Dermis blood vessel endothelial cell (primary cell): ENCODE measurements around the gene CDRT4. TPM values are rescaled to one million over a fixed set of nuclear protein-coding genes. Genes with fewer than 3 reads are reported as not detected.

Experiments used
- DNase-seq: peaks from one replicate; pipeline ENCODE4 v3.0.0; 2010
- total RNA-seq: library from RNA; depleted of rRNA; stranded (reverse); fragments of >200 nt; gene quantifications from 2 replicates; pipeline ENCODE4 v1.2.3, GENCODE V29; 2014

CDRT4 gene
- total RNA-seq, 1 donor from 2014 or later, result 1.9 TPM

DNA sequence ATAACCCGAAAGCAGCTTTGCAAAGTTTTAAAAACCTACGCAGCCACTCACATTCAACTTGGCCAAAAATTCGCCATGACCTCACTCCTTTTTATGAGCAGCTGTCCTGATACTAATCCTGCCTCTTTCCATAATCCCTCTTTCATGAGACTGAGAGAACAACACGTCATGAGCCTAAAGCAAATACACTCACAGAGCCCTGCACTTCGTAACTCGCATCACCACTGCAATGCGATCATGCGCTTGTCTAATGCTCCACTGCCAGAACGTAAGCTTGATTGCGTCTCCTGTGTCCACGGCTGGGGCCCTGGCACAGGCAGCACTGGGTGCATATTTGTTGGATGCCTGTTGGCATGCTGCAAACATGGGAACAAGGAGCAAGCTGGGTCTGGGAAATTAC is 36.2 kb downstream of the CDRT4 start:
- DNase-seq, result no peak

DNA sequence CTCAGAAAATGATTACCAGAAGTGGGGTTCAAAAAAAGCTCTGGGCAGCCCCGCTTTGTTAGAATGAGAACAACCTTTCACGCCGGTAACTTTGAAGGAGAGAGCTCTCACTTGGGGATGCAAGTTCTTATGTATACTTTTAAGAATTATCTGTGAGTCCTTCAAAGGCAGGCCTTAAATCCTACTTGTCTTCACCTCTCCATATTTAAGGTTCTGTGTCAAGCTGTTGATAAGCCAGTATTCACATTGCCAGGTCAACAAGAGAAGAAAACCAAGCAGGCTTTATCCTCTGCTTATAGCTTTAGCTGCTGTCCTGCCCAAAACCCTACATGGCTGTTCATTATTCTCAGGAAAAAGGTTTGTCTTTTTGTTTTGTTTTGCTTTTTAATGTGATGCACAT is 42.9 kb downstream of the CDRT4 start:
- no peak for DNase-seq

DNA sequence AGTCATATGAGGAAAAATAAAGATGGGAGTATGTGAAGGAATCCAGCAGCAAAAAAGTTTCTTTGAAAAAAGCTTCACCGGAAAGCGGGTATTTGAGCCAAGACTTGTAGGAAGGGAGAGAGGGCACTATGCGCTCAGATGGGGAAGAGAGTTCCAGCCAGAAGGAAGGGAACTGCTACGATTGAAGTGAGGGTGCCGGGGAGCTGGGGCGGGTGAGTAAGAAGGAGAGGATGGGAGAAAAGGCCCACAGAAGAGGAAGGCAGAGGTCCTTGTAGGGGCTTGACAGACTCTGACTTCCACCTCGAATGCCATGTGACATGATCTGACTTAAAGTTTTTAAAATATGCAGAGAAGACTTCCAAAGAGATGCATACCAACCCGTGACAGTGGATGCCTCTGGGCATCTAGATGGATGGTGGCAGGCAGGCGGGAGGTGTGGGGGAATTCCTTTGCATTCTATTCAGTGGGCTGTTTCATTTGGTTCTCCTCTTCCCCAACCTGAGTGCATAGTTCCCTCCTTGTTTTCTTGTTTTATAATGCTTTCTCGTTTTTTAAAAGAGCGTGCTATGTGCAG is 44.9 kb downstream of the CDRT4 start:
- DNase-seq, result no peak

DNA sequence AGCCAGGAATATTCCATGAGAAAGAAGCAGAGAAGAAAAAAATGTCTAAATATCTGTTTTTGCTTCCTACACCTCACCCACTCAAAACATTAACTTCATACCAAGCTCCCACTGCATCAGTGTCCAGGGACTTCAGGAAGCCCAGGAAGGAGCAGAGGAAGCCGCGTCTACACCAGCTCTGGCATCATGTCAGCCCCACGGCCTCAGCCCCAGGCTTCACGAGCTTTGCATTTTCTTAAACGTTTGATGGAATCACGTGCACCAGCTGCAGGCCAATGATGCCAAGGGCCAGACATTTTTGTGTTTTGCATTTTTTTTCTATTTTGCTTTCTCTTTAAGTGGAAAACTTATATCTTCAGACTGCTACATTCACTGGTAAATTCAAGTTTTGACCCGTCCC is 48.6 kb downstream of the CDRT4 start:
- no peak for DNase-seq

DNA sequence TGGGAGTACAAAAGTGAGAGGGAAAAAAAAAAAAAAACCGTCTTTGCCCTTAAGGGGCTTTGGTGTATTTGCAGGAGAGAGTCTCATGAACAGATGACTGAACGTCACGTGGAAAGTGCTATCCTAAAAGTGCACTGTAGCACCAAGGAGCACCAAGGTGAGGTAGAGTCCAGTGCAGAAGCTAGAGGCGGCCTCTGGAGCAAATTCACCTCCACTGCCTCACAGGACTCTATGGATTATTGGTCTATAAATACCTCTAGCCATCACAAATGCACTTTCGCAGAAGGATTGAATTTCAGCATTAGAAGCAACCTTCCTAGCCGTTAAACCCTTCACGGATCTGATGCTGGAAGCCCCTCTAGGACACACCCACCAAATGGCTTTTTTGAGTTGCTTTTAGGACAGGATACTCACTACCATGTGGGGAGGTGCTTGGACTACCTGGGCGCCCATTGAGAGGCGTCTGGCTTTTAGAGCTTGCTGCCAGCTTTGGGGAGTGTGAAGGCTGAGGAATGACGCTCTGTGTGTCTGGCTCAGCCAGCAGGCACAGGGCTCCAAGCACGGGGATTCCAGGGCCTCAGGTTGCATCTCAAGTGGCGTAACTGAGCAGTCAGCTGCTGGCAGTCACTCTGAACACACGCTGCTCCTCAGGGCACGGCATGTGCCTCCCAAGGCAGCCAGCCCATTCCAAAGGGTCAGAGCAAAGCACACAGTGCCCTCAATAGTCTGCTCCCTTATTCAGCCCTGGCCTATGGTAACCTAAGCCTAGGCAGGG is 52.7 kb downstream of the CDRT4 start:
- no peak for DNase-seq

DNA sequence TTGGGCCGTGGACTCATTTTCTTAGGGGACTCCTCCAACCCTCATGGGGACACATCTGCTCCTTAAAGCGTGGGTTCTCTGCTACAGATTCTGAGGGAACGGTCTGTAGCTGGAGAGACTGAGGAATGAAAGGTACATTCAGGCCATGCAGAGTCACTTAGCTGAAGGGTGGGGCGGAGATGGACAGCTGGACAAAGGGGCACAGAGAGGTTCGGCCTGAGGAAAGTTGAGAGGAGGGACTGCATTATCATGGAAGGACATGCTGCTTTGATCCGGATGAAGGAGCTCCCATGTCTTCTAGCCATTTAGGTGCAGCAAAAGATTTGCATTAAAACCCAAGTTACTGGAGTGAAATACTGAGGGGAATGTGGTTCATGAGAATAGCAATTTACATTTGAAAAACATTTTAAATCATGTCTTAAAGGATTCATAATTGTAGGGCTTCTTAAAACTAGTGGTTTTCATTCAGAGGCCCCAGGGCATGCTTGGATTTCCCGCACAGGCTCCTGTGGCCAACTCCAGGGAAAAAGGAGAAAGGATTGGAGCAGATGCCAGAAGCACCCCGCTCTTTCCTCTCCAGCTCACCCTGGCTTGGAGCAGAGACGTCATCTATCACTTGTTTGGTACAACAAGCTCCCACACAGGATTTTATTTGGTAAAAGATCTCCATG is 54.2 kb downstream of the CDRT4 start:
- DNase-seq, result no peak

DNA sequence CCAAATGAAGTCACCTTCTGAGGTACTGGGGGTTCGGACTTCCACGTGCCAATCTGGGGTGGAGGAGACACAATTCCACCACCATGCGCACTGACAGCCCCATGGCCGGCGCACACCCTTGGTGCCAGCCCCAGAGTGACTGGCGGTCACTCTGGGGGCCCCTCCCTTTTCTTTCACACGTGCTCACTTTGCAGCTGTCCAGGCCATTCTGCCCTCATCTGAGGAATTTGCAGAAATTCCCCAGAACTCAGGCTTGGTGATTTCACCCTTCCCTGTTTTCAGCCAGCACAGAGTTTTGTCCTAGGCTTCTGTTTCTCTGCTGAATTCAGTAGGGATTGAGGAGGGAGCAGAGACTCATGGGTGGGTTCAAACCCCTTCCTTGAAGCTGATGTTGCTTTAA is 54.8 kb downstream of the CDRT4 start:
- no peak for DNase-seq

DNA sequence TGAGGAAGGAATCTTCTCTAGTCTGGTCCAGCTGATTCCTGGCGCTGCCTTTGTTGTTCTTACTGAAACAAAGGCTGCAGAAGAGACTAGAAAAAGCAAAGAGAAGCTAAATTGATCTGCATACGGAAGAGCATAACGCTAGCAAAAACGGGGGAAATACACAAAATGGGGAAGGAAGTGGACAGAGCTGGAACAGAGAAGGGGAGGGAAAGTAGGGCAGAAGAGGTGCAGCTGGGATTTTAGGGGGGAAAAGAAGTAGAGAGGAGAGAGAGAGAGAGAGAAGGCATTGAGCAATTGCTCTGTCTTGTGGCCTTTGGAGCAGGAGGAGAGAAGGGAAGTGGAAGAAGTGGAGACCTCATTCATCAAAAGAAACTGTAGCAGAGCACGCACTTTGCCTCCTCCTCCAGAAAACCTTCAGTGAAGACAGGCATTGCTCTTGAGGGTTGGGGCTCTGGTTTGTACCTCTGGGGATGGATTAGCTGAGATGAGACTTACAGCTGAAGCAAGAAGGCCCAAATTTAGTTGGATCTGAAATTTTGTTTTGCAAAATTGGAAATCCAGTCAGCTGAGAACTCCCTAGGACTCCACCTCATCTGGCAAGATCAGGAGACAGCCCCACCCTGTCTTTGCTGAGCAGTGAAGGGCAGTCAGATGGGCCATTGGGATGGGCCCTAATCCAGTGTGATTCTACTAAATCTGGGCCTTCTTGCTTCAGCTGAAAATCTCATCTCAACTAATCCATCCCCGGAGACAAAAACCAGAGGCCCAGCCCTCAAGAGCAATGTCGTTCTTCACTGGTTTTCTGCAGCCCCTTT is 55.8 kb downstream of the CDRT4 start:
- DNase-seq, result no peak

DNA sequence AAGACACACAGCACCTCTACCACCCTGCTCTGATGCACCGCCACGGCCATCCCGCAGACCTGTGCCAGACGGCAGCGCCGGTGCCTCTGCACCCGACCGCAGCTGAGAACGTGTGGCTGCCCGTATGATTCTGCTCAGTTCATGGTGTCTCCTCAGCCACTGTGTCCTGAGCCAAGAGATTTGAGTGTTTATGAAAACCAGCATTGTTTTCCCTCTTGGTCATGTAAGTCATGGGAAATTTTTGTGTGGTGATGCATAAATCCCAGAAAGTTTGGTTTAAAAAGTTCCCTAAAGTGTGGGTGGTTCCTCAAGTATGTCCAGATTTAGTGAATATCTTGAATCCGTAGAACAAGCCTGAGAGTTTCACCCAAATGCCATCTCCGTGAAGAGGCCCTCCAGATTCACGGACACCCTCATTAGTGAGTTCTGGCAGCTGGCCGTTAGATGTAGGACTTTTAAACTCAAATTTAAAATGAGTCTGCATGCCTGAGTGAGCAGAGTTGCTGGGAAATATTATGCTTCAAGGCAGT is 57.6 kb downstream of the CDRT4 start:
- no peak for DNase-seq

DNA sequence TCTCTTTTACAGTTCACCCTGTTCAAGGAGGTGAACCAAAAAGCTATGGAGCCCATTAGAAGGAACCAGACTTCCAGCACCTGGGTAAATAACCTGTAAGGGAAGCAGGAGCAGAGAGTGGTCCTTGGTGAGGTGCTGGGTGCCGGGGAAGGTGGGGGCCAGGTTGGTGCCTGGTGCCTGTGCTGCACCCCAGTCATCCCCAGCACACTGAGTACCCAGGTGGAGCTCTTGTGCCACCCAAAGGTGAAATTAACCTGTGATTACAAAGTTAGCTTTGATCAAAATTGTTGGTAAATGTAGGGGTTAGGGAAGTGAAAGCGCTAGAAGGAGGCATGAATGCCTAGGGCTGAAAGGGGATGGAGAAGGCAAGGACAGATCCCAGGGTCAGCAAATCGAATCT is 58.6 kb downstream of the CDRT4 start:
- no peak for DNase-seq

DNA sequence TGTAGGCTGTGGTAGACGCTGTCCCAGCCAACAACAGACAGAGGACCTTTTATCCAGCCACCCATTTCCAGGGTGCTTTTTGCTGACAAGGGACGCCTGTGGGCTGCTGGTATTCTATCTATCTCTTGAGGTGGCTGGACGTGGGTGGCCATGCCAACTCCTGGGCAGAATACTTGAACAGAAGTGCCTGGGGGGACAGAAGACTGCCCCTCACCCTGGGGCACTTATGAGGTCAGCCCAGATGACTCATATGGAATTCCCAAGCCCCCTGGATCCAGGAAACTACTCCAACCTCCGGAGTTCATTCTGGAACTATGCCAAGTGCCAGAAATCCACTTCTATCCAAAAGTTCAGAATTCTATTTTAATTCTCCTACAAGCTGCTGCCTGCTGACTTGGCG is 61.3 kb downstream of the CDRT4 start:
- DNase-seq, result peak; percentile 62

DNA sequence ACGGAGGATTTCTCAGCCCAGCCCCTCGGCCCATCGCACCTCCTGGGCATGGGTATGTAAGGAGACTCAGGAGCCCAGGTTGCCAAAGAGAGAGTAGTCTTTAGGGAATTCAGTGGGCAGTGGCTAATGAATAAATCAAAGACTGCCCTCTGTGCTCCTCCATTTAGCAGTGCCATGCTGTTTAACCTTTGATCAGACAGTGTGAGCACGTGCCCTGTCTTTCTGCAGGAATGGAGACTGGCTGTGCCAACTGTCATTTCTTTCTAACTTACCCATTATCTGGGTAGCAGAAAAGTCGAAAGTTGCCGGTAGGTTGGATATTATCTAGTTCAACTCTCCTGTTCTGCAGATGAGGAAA is 62.4 kb downstream of the CDRT4 start:
- DNase-seq, result no peak

DNA sequence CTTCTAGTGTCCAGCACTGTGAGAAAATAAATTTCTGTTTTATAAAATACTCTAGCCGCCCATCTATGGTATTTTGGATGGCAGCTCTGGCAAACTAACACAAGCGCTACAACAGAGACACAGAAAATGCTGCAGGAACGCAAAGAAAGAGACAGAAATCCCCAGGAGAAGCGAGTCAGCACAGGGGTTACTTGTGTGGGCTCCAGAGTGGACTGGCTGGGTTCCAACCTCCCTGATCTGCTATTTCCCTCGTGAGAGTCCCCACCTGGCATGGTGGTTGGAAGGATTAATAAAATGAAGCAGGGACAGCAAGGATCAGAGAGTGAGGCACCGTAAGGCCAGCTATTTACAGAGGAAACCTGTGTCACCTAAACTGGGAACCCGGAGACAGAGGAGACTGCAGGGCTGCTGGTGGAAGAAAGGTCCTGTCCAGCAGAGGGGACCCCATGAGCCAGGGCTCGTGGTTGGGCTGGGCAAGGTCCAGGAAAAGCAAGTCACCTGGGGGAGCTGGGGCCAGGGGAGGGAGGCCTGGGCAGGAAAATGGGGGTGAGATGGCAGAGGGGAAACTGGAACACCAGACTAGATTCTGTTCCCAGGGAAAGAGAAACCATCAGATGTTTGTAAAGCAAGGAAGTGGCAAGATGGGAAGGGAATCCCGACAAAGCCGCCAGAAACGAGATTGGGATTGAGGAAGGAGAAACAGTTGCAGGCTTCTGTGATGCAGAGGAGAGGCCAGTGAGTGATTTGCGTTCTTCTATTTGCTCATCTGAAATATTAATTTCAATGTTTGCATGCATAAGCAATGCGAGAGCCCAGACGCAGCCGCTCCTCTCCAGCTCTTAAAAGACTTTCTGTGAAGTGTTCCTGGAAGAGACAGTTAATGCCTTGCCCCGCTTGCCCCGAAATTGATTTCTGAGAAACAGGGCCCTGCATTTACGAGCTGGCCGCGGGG is 63.0 kb downstream of the CDRT4 start:
- DNase-seq, result peak; percentile 22

DNA sequence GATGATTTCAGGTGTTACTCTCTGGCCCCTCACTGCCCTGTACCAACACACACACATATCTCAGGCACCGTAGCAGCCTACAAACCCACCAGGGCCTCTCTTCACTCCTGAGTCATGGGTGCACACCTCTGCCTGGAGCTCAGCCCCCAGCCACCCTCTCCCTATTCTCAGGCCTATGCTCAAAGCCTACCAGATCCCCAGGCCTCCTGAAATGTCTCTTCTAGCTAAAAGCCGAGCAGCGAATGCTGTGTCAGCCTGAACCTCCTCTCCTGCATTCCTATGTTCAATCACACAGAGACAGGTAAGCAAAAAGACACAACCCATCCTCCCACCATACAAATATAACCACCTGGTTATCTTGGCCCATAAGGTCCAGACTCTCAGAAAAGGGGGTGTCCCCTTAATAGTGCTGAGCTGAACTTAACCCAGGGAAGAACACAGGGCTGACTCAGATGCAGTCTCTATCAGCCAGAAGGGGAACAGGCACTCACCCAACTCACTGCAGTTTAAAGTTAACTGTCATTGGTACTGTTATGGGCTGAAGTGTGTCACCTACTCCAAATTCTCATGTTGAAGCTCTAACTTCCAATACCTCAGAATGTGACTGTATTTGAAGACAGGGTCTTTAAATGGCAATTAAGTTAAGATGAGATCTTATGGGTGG is 64.0 kb downstream of the CDRT4 start:
- DNase-seq, result no peak

DNA sequence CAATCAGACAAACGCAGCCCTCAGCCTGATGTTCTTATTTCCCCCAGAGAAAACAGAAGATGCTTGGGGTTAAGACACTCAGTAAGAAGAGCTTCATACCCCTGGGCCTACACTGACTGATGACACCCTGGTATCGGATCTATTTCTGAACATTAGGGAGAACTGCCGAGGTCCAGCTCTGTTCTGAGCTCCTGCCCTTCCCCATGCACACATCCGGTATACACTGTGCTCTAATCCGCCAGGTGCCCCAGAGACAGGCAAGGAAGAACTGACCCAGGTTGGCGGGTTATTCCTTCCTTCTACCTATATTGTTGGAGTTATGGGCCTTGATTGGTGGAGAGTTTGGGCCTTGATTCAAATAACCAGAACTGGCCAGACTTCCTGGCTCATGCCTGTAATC is 68.0 kb downstream of the CDRT4 start:
- no peak for DNase-seq

DNA sequence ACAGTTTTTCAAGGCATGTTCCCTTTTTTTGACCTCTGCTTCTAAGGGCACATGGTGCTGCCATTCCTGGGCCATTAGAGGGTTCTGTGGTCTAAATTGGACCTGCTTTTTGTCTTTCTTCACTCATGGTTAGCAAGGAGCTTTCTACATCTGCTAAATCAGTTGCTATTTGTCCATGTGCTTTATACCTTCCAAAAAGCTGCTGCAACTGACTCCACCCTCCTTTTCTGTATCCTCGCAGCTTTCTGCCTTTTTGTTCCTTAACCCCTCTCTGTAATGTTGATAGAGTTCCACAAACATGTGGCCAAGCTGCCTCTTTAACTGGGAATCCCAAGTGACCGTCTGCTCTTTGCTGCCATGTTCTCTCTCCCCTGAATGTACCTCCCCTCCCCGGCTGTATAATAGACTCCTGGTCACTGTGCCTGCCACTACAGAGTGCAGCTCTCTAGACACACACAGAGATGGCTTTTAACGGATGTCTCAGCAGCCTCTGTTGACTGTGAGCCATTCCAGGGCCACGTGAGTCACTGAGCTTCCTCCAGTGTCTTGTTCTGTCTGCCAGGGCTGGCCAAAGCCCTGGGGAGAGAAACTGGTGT is 68.6 kb downstream of the CDRT4 start:
- DNase-seq, result peak; percentile 42

DNA sequence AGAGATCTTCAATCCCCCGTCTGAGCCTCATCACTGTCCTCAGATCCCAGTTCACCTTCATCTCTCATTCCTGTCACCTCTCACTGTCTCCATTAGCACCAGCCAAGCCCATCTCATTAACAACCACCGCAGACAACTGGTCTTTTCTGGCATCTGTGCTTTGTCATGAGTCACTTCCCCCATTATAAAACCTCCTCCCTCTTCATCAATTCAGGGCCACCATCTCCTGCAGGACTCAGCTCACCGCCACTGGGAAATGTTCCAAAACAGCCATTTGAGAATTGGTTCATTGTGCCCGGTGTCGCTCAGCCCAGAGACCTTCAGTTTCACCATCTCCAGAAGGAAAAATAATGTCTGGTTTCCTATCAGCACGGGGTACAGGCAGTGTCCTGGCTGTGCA is 69.1 kb downstream of the CDRT4 start:
- DNase-seq, result peak; percentile 55

DNA sequence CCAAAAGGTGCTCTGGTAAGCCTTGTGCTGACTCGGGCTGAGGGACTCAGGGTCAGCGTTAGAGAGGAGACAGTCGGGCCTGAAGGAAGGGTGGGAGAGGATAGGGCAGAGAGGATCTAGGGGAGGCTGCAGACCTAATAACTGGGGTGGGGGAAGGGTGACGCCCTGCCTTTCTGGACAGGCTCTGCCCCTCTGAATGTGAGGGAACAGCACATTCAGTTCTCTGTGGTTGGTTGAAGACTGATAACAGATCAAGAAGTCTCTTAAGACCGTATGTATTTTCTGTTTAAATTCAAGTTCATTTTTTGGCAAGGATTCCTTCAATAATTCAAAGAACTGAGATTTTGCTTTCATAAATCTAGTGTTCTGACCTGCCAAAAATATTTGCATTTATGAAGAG is 69.8 kb downstream of the CDRT4 start:
- no peak for DNase-seq

DNA sequence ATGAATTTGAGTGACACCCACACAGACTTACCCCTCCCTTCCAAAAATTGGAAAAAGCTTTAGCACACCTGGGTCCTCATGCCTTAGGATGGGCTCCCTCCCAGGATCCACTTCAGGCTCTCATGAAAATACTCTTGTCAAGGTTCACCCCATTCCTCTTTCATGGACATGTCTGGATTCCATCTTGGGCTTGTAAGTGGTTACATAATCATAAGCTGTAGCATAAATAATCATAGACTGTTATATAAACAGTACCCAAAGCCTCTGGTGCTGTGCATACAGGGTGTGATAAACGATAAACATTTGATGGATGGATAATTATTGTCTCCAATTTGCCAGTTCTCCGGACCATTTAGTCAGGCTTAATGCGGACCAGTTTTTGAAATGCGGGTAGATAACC is 72.3 kb downstream of the CDRT4 start:
- no peak for DNase-seq

DNA sequence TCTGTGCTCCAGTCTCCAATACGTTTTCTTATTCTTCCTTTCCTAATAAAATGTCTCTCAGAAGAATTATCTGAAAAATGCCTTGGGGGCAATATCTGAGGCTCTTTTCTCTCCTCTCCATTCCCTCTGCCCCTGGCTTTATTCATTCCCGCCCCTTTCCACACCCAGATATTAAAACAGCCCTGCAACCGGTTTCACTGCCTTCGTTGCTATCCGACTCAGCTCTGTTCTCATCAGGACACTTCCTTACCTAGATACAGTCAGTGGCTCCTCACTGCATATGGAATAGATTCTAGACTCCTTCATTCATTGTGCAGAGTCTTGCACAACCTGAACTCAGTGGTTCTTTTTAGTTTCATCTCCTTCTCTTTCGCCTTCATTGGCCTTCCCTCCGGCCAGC is 74.0 kb downstream of the CDRT4 start:
- DNase-seq, result no peak

DNA sequence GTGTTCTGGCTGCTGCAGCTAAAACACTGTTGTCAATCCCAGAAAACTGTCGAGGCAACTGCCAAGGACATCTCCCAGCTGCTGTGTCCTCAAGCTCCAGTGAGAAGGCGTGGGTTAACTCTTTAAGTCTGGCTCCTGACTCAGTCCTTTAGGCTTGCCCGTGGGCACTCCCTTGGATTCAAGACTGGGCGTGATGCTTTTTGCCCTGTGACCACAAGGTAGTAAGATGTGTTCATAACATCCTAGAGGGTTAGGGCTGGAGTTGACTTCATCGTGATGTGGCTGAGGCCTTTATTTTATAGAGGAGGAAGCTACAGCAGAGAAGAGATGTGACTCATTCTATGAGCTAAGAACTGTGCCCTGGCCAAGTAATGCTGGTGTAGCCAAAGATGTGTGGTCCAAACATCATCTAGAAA is 75.1 kb downstream of the CDRT4 start:
- peak; percentile 29 for DNase-seq
